B cell (primary cell): ENCODE measurements around the gene GLYATL1. TPM values are rescaled to one million over a fixed set of nuclear protein-coding genes. Genes with fewer than 3 reads are reported as not detected.

Experiments used
- ATAC-seq: fragments of 200-7000 bp; cut with Tn5 transposase; one replicate; pipeline ENCODE4 v1.10.0; 2021; ENCODE audit warnings: low read depth, mild to moderate bottlenecking, moderate number of reproducible peaks, moderate library complexity
- CTCF ChIA-PET: fragments of 350-600 bp; sonication (Branson Sonifier 250); formaldehyde crosslinking; loops from one replicate; lab custom pipeline; 2021; ENCODE audit warnings: antibody characterized with exemption, inconsistent platforms; lab: Charles Lee
- POLR2A ChIA-PET: fragments of 350-600 bp; sonication (Branson Sonifier 250); formaldehyde crosslinking; loops from one replicate; lab custom pipeline; 2021; ENCODE audit warnings: antibody characterized with exemption; lab: Charles Lee
- DNase-seq: peaks from one replicate; pipeline ENCODE4 v3.0.0; 2013
- H2AFZ ChIP-seq: 2 replicates; pipeline ENCODE4 v1.6.1; 2012; ENCODE audit warnings: mild to moderate bottlenecking, low read depth, low read length; ENCODE audit not compliant: insufficient read depth, poor library complexity, severe bottlenecking
- H3K27ac ChIP-seq, 2 donors: 1 replicate in 1 of 2; 2 replicates in 1 of 2; pipeline ENCODE4 v1.5.1; 2012 to 2013; ENCODE audit warnings: low read length in 2 of 2, mild to moderate bottlenecking in 2 of 2, moderate library complexity in 1 of 2
- H3K27me3 ChIP-seq, 4 experiments: fragments of 200-600 bp in 1 of 4; sonication (generic) in 1 of 4; replicated peaks in 1 of 4; 1 replicate in 2 of 4; 2 replicates in 2 of 4; pipeline versions ENCODE4 v1.6.1 to v1.7.0; 2013 to 2016; ENCODE audit warnings: low read length in 3 of 4, mild to moderate bottlenecking in 2 of 4, mixed read lengths in 1 of 4, moderate library complexity in 1 of 4; ENCODE audit not compliant: insufficient read depth in 4 of 4, control insufficient read depth in 3 of 4; ENCODE audit errors: control extremely low read depth in 1 of 4
- H3K36me3 ChIP-seq, 2 experiments: replicated peaks in 1 of 2; 1 replicate in 1 of 2; 2 replicates in 1 of 2; pipeline versions ENCODE4 v1.6.1 to v1.7.1; 2013; ENCODE audit warnings: low read length in 1 of 2; ENCODE audit not compliant: insufficient read depth in 2 of 2, control insufficient read depth in 1 of 2; ENCODE audit errors: control extremely low read depth in 1 of 2, extremely low read depth in 1 of 2
- H3K4me1 ChIP-seq, 2 donors: fragments of 200-600 bp in 1 of 2; sonication (generic) in 1 of 2; 1 replicate in 1 of 2; 2 replicates in 1 of 2; pipeline versions ENCODE4 v1.5.1 to v1.6.1; 2013 to 2017; ENCODE audit warnings: low read length in 2 of 2; ENCODE audit not compliant: control insufficient read depth in 2 of 2, insufficient read depth in 2 of 2
- H3K4me2 ChIP-seq: replicated peaks from 2 replicates; pipeline ENCODE3; 2012; ENCODE audit warnings: mild to moderate bottlenecking, low read depth, low read length; ENCODE audit not compliant: poor library complexity, severe bottlenecking
- H3K4me3 ChIP-seq, 5 experiments: fragments of 200-600 bp in 1 of 5; sonication (generic) in 1 of 5; 1 replicate in 3 of 5; 2 replicates in 2 of 5; pipeline versions ENCODE4 v1.5.1 to v1.7.0; 2011 to 2016; ENCODE audit warnings: low read length in 4 of 5, mild to moderate bottlenecking in 4 of 5, low read depth in 2 of 5, control low read depth in 1 of 5, moderate library complexity in 1 of 5; ENCODE audit not compliant: insufficient read depth in 1 of 5; ENCODE audit errors: control extremely low read depth in 1 of 5, extremely low read depth in 1 of 5
- H3K79me2 ChIP-seq: fragments of 200-600 bp; sonication (generic); one replicate; pipeline ENCODE4 v1.6.0; 2016; ENCODE audit warnings: low read length; ENCODE audit not compliant: control insufficient read depth, insufficient read depth
- H3K9ac ChIP-seq: fragments of 200-600 bp; sonication (generic); 2 replicates; pipeline ENCODE4 v1.6.1; 2017; ENCODE audit warnings: mild to moderate bottlenecking, low read length, moderate library complexity
- H3K9me3 ChIP-seq, 3 donors: one replicate each; pipeline versions ENCODE4 v1.6.1 to v1.7.1; 2013; ENCODE audit warnings: low read length in 2 of 3; ENCODE audit not compliant: control insufficient read depth in 2 of 3, insufficient read depth in 1 of 3; ENCODE audit errors: control extremely low read depth in 1 of 3
- H4K20me1 ChIP-seq: 2 replicates; pipeline ENCODE4 v1.6.0; 2012; ENCODE audit warnings: mild to moderate bottlenecking, low read length; ENCODE audit not compliant: insufficient read depth, control insufficient read depth, poor library complexity, severe bottlenecking
- H3K27ac Mint-ChIP-seq: one replicate; pipeline ENCODE4 v1.8.0; 2021; ENCODE audit warnings: mixed read lengths
- H3K27me3 Mint-ChIP-seq: one replicate; pipeline ENCODE4 v1.8.0; 2021; ENCODE audit warnings: mixed read lengths
- H3K4me1 Mint-ChIP-seq: one replicate; pipeline ENCODE4 v1.8.0; 2021; ENCODE audit warnings: mixed read lengths
- H3K4me3 Mint-ChIP-seq: one replicate; pipeline ENCODE4 v1.8.0; 2021; ENCODE audit warnings: mixed read lengths
- H3K9me3 Mint-ChIP-seq: one replicate; pipeline ENCODE4 v1.8.0; 2022; ENCODE audit warnings: mixed read lengths; ENCODE audit not compliant: insufficient read depth
- EZH2 ChIP-seq: IDR thresholded peaks from 2 replicates; pipeline ENCODE4 v1.6.1; 2012; ENCODE audit warnings: borderline replicate concordance, low read depth, mild to moderate bottlenecking, moderate library complexity, low read length; ENCODE audit not compliant: insufficient read depth, poor library complexity, severe bottlenecking
- WGBS: methylation state at CpG from one replicate; pipeline ENCODE4 v1.1.5; 2013; ENCODE audit warnings: missing lambda C conversion rate; ENCODE audit not compliant: insufficient coverage; 5-methylcytosine and 5-hydroxymethylcytosine counted together
- intact Hi-C: fragments of 100-400 bp; cut with micrococcal nuclease; formaldehyde crosslinking; loops from one replicate; pipeline ENCODE4 v1.10.0; 2022
- polyA plus RNA-seq: library from polyadenylated mRNA; depleted of rRNA; stranded (reverse); fragments of >200 nt; gene quantifications from 2 replicates; pipeline ENCODE4 v1.2.3, GENCODE V29; 2012
- total RNA-seq, 2 donors: library from RNA; stranded (reverse); fragments of 120-200 nt in 1 of 2; gene quantifications; 1 replicate in 1 of 2; 2 replicates in 1 of 2; pipeline versions ENCODE4 v1.2.3 to v1.2.4, GENCODE V29; 2013 to 2022
- TF ChIP-seq, protein P1 (sequence below): fragments of 200-600 bp; IDR thresholded peaks from one replicate; pipeline ENCODE4 v1.8.0; 2022; ENCODE audit warnings: antibody characterized with exemption, mild to moderate bottlenecking

GLYATL1 gene
- total and polyA plus RNA-seq, 2 donors (not counting 1 experiment from before 2014, with no cell fraction given): not detected

DNA sequence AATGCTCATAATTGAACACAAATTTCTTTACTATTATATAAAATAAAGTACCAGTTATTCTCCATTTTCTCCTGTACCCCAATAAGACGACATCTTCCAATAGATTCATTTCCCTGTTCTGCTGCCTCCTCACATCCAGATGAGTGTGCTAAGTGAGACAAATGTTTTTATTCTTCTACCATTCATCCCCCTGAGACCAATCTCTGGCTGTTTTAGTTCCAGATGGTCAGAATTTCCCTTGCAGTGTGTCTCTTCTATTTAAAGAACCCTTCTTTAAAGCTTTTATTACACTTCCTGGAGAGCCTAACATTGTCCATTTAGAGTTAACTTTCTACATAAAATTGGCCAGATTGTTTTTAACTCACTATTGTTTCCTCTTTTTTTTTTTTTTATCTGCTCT, 41.2 kb upstream of the GLYATL1 start:
- Histone ChIP-seq H3K36me3 (no peaks in the 10 kb centered on the region), H3K27ac (no peak overlapping the region), H4K20me1 (no peaks in the 10 kb centered on the region), H3K4me3 (no peak overlapping the region), H3K9ac (no peak overlapping the region), H3K4me1 (peaks cover 7% of the 10 kb centered on the region in 2 donors), H3K27me3 (peaks cover 0 to 27% (median 15%) of the 10 kb centered on the region in 4 experiments), H2AFZ (no peak overlapping the region), H3K4me2 (no peak overlapping the region), H3K9me3 (peaks cover 0 to 3% (median 0%) of the 10 kb centered on the region in 3 donors), H3K79me2 (no peaks in the 10 kb centered on the region)
- Mint-ChIP-seq H3K4me3 (no peak overlapping the region), H3K27me3 (peaks cover 35% of the 10 kb centered on the region), H3K4me1 (peaks cover 1% of the 10 kb centered on the region), H3K9me3 (no peaks in the 10 kb centered on the region), H3K27ac (no peak overlapping the region)
- no CpG with 5 or more reads among the region's 1 CpG for WGBS
- ATAC-seq: no peak
- no peak for DNase-seq
- TF ChIP-seq, protein P1, sequence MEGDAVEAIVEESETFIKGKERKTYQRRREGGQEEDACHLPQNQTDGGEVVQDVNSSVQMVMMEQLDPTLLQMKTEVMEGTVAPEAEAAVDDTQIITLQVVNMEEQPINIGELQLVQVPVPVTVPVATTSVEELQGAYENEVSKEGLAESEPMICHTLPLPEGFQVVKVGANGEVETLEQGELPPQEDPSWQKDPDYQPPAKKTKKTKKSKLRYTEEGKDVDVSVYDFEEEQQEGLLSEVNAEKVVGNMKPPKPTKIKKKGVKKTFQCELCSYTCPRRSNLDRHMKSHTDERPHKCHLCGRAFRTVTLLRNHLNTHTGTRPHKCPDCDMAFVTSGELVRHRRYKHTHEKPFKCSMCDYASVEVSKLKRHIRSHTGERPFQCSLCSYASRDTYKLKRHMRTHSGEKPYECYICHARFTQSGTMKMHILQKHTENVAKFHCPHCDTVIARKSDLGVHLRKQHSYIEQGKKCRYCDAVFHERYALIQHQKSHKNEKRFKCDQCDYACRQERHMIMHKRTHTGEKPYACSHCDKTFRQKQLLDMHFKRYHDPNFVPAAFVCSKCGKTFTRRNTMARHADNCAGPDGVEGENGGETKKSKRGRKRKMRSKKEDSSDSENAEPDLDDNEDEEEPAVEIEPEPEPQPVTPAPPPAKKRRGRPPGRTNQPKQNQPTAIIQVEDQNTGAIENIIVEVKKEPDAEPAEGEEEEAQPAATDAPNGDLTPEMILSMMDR: no peak
- TF ChIP-seq EZH2: no peak
- intact Hi-C loops: no loop called here
- CTCF ChIA-PET: no interaction called here
- POLR2A ChIA-PET: no interaction called here

DNA sequence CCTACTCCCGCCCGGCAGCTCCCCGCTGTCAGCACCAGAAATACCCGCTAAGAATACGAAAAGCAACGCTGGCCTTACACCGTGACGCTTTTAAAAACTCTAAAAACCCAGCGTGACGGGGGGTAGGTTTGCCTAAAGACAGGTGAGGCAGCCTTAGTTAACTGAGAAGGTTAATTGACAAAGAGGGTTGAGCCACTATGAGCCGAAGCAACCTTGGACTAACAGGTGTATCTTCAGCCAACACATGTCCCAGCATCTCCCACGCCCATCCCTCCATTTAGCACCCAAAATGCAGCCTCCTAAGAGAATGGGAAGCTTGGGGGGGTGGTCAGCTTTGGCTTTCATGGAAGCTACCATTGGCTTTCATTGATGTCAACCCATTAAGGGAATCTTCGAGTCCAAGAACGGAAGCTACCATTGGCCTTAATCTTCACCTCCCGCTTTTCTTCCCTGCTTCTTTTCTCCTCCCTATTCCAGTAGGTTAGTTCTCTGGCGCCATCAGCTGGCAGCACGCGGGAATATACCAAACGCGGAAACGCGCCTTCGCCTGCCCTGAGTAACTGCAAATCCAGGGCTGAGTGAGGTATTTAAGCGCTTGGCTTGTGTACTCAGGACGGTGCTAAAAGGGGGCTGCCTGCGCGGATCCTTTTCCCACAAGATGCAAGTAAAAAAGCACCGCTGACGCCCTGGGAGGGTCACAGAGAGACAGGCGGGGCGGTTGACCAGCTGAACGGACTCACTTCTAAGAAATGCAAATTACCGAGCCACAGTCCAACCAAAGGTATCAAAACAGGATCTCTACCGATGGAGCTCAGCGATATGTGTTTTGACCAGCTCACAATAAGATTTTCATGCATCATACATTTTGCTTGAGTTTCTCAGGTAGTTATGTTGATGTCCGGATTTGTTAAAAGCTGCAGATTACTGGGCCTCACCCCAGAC, 38.5 kb upstream of the GLYATL1 start:
- TF ChIP-seq EZH2: no peak
- TF ChIP-seq, protein P1: peak; percentile 56
- H3K27ac ChIP-seq: no peak overlapping the region
- no peaks in the 10 kb centered on the region for H4K20me1 ChIP-seq
- H3K36me3 ChIP-seq: no peaks in the 10 kb centered on the region
- H3K4me1 Mint-ChIP-seq: peaks cover 9% of the 10 kb centered on the region
- H3K9ac ChIP-seq: no peak overlapping the region
- WGBS: 34% methylated on average over 28 of the region's 36 CpGs
- DNase-seq: peak; percentile 45
- H3K79me2 ChIP-seq: no peaks in the 10 kb centered on the region
- POLR2A ChIA-PET: no interaction called here
- peak overlapping the region; percentile 30 for H3K4me2 ChIP-seq
- H3K4me1 ChIP-seq: peaks cover 15% of the 10 kb centered on the region in 2 donors
- CTCF ChIA-PET: interaction anchor here (0.7 to 1.4 kb wide), 5 partner anchors 14 to 1525 kb away, joined by 3 to 4 read pairs (median 3); no protein-coding TSS in a partner anchor
- peaks cover 0 to 50% (median 34%) of the 10 kb centered on the region in 4 experiments for H3K27me3 ChIP-seq
- H2AFZ ChIP-seq: peak overlapping the region; percentile 2
- H3K4me3 Mint-ChIP-seq: no peak overlapping the region
- ATAC-seq: no peak
- H3K27ac Mint-ChIP-seq: no peak overlapping the region
- H3K9me3 Mint-ChIP-seq: no peaks in the 10 kb centered on the region
- intact Hi-C loops: no loop called here
- H3K9me3 ChIP-seq: peaks cover 0 to 11% (median 0%) of the 10 kb centered on the region in 3 donors
- H3K4me3 ChIP-seq: no peak overlapping the region
- H3K27me3 Mint-ChIP-seq: peaks cover 52% of the 10 kb centered on the region
